Fibroblast of the conjunctiva (primary cell): ENCODE data around the gene ZSCAN5B.
"Not testable (repeated sequence)": the region's sequence is repeated elsewhere in the genome, so short reads cannot be mapped to it uniquely, and the experiment has no call there.

ENCODE experiments used
- DNase-seq: peaks from one replicate; pipeline ENCODE4 v3.0.0-alpha.2; 2010; ENCODE audit warnings: low read depth

Gene ZSCAN5B

GRCh38 chr19:56197646-56198045 lies at the start of gene ZSCAN5B:
Gene ZSCAN5B (minus strand): TSS chr19:56197783. CDS start chr19:56193052, 4,731 bp downstream.
- not testable (repeated sequence) for DNase-seq

GRCh38 chr19:56245764-56246163 lies 48.2 kb upstream of the ZSCAN5B start:
- DNase-seq = not testable (repeated sequence)

GRCh38 chr19:56245121-56245740 lies 47.6 kb upstream of the ZSCAN5B start:
- no peak for DNase-seq

GRCh38 chr19:56223481-56223880 lies 25.9 kb upstream of the ZSCAN5B start:
- DNase-seq = no peak

GRCh38 chr19:56222901-56223300 lies 25.3 kb upstream of the ZSCAN5B start:
- DNase-seq = no peak

- no peak for DNase-seq
Measured at GRCh38 chr19:56221851-56222250, 24.3 kb upstream of the ZSCAN5B start.

GRCh38 chr19:56221442-56221841 lies 23.9 kb upstream of the ZSCAN5B start:
- DNase-seq = not testable (repeated sequence)

GRCh38 chr19:56218961-56219360 lies 21.4 kb upstream of the ZSCAN5B start:
- no peak for DNase-seq

GRCh38 chr19:56217039-56217949 lies 19.7 kb upstream of the ZSCAN5B start:
- DNase-seq = no peak

- DNase-seq = no peak
Measured at GRCh38 chr19:56211718-56212117, 14.1 kb upstream of the ZSCAN5B start.

- not testable (repeated sequence) for DNase-seq
Measured at GRCh38 chr19:56210036-56210435, 12.5 kb upstream of the ZSCAN5B start.

GRCh38 chr19:56209091-56209490 lies 11.5 kb upstream of the ZSCAN5B start:
- DNase-seq = no peak

GRCh38 chr19:56207581-56207980 lies 10.0 kb upstream of the ZSCAN5B start:
- not testable (repeated sequence) for DNase-seq

- DNase-seq = no peak
Measured at GRCh38 chr19:56201973-56202372, 4.4 kb upstream of the ZSCAN5B start, which contains the start of gene ZSCAN5C. Gene ZSCAN5C (plus strand): TSS chr19:56202273. CDS start chr19:56205914, 3,641 bp downstream.

GRCh38 chr19:56199687-56200086 lies 2.1 kb upstream of the ZSCAN5B start:
- no peak for DNase-seq

- DNase-seq = no peak
Measured at GRCh38 chr19:56193981-56194640, 3.5 kb downstream of the ZSCAN5B start.

- no peak for DNase-seq
Measured at GRCh38 chr19:56191711-56192110, 5.9 kb downstream of the ZSCAN5B start.

GRCh38 chr19:56191115-56191514 lies 6.5 kb downstream of the ZSCAN5B start:
- DNase-seq = no peak

GRCh38 chr19:56189785-56190184 lies 7.8 kb downstream of the ZSCAN5B start:
- no peak for DNase-seq

- DNase-seq = no peak
Measured at GRCh38 chr19:56177564-56178243, 19.9 kb downstream of the ZSCAN5B start.

- DNase-seq = no peak
Measured at GRCh38 chr19:56176881-56177280, 20.7 kb downstream of the ZSCAN5B start.

- DNase-seq = not testable (repeated sequence)
Measured at GRCh38 chr19:56176310-56176709, 21.3 kb downstream of the ZSCAN5B start.
